ENCODE measurements around the gene POC1A. TPM values are rescaled to one million over a fixed set of nuclear protein-coding genes. Genes with fewer than 3 reads are reported as not detected.
"Not testable (repeated sequence)": the region's sequence is repeated elsewhere in the genome, so short reads cannot be mapped to it uniquely, and the experiment has no call there.

The POC1A gene
- total and polyA plus RNA-seq, 4 experiments from 2014 or later, result 0.36 to 2.4 (median 1.0) TPM

DNA sequence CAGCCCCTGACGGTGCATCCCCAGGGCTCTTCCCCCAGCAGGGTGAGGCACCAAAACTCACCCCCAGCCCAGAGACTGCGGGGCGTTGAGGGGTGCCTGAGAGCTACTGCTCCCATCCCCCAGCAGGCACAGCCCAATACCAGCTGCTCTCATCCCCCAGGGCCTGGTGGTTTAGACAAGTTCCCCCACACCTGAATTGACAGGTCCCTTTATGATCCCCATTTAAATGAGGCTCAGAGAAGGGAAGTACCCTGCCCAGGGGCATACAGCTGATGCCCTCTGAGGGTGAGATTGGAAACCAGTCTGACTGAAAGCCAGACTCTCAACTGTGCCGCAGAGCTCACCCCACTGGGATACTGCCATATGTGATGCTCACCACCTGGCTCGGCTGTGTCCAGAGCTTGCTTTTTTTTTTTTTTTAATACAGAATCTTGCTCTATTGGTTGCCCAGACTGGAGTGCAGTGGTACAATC lies 118.0 kb downstream of the POC1A start:
- peak overlapping the region in 1 of 7 donors; percentile 30 for H3K27ac Mint-ChIP-seq
- CTCF ChIA-PET (ENCODE audit: partially characterized antibody), result interaction anchor here (0.7 to 4.5 kb wide), 12 partner anchors 9 to 181 kb away, joined by 3 to 49 read pairs (median 5); partner anchors contain the start of gene DUSP7
- no peak overlapping the region for H3K4me3 Mint-ChIP-seq
- DNase-seq, result no peak
- H3K27me3 Mint-ChIP-seq, result no peaks in the 10 kb centered on the region
- H3K9me3 Mint-ChIP-seq, result no peaks in the 10 kb centered on the region
- no peaks in the 10 kb centered on the region for H3K4me1 ChIP-seq (ENCODE audit: insufficient read depth, low read length)
- peaks cover 0 to 6% (median 0%) of the 10 kb centered on the region in 4 donors for H3K4me1 Mint-ChIP-seq
- H3K36me3 ChIP-seq (ENCODE audit: insufficient read depth, low read length), result no peaks in the 10 kb centered on the region
- no peaks in the 10 kb centered on the region for H3K36me3 Mint-ChIP-seq
- H3K9me3 ChIP-seq (ENCODE audit: control insufficient read depth in 1 of 2, low read length in 2 of 2), result no peaks in the 10 kb centered on the region
- POLR2A ChIA-PET (ENCODE audit: partially characterized antibody), result interaction anchor here (1.4 to 1.6 kb wide), 3 partner anchors 16 to 21 kb away, joined by 5 to 8 read pairs (median 5); partner anchors contain the start of gene DUSP7
- H3K4me3 ChIP-seq (ENCODE audit: low read length in 2 of 2), result no peak overlapping the region
- no peak overlapping the region for H3K27ac ChIP-seq (ENCODE audit: low read depth, low read length)
- H3K27me3 ChIP-seq (ENCODE audit: insufficient read depth, low read length), result no peaks in the 10 kb centered on the region
- intact Hi-C loops (cut with micrococcal nuclease), result loop anchor here (1.0 kb wide), 1 partner anchor 108 kb away; no protein-coding TSS in a partner anchor

GRCh38 chr3:52034651-52035050 lies 119.6 kb downstream of the POC1A start:
- no peaks in the 10 kb centered on the region for H3K4me1 ChIP-seq (ENCODE audit: insufficient read depth, low read length)
- no peak overlapping the region for H3K4me3 Mint-ChIP-seq
- DNase-seq, result no peak
- H3K9me3 Mint-ChIP-seq, result no peaks in the 10 kb centered on the region
- H3K9me3 ChIP-seq (ENCODE audit: control insufficient read depth in 1 of 2, low read length in 2 of 2), result no peaks in the 10 kb centered on the region
- intact Hi-C loops (cut with micrococcal nuclease), result no loop called here
- peak overlapping the region in 1 of 7 donors; percentile 42 for H3K27ac Mint-ChIP-seq
- ChIA-PET POLR2A (ENCODE audit: partially characterized antibody) (no interaction called here), CTCF (ENCODE audit: partially characterized antibody) (interaction anchor here (4.5 kb wide), 1 partner anchor 20 kb away, joined by 49 read pairs; the partner anchor contains the start of gene DUSP7)
- H3K4me3 ChIP-seq (ENCODE audit: low read length in 2 of 2), result no peak overlapping the region
- H3K27me3 ChIP-seq (ENCODE audit: insufficient read depth, low read length), result no peaks in the 10 kb centered on the region
- no peaks in the 10 kb centered on the region for H3K4me1 Mint-ChIP-seq
- no peak overlapping the region for H3K27ac ChIP-seq (ENCODE audit: low read depth, low read length)
- no peaks in the 10 kb centered on the region for H3K27me3 Mint-ChIP-seq
- H3K36me3 ChIP-seq (ENCODE audit: insufficient read depth, low read length), result no peaks in the 10 kb centered on the region
- H3K36me3 Mint-ChIP-seq, result no peaks in the 10 kb centered on the region

- Mint-ChIP-seq H3K9me3 (no peaks in the 10 kb centered on the region), H3K4me3 (no peak overlapping the region), H3K27me3 (no peaks in the 10 kb centered on the region), H3K27ac (peak overlapping the region in 1 of 7 donors; percentile 42), H3K4me1 (no peaks in the 10 kb centered on the region), H3K36me3 (no peaks in the 10 kb centered on the region)
- Histone ChIP-seq H3K4me1 (ENCODE audit: insufficient read depth, low read length) (no peaks in the 10 kb centered on the region), H3K36me3 (ENCODE audit: insufficient read depth, low read length) (no peaks in the 10 kb centered on the region), H3K27ac (ENCODE audit: low read depth, low read length) (no peak overlapping the region), H3K9me3 (ENCODE audit: control insufficient read depth in 1 of 2, low read length in 2 of 2) (no peaks in the 10 kb centered on the region), H3K27me3 (ENCODE audit: insufficient read depth, low read length) (no peaks in the 10 kb centered on the region), H3K4me3 (ENCODE audit: low read length in 2 of 2) (no peak overlapping the region)
- no peak for DNase-seq
- CTCF ChIA-PET (ENCODE audit: partially characterized antibody), result no interaction called here
- POLR2A ChIA-PET (ENCODE audit: partially characterized antibody), result no interaction called here
- intact Hi-C loops (cut with micrococcal nuclease), result no loop called here
Observed at GRCh38 chr3:52034212-52034611, 120.0 kb downstream of the POC1A start.

DNA sequence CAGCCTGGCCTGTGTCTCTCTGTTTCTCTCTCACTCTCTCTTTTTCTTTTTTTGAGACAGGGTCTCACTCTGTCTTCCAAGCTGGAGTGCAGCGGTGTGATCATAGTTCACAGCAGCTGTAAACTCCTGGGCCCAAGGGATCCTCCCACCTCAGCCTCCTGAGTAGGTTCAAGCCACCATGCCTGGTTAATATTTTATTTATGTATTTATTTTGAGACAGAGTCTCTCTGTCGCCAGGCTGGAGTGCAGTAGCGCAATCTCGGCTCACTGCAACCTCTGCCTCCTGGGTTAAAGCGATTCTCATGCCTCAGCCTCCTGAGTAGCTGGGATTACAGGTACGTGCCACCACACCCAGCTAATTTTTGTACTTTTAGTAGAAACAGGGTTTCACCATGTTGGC lies 120.5 kb downstream of the POC1A start:
- intact Hi-C loops (cut with micrococcal nuclease); POLR2A ChIA-PET (ENCODE audit: partially characterized antibody); H3K4me3 ChIP-seq (ENCODE audit: low read length in 2 of 2); H3K4me3 Mint-ChIP-seq; H3K9me3 Mint-ChIP-seq; H3K4me1 ChIP-seq (ENCODE audit: insufficient read depth, low read length); H3K27me3 Mint-ChIP-seq; DNase-seq; H3K36me3 Mint-ChIP-seq; H3K9me3 ChIP-seq (ENCODE audit: control insufficient read depth in 1 of 2, low read length in 2 of 2); H3K36me3 ChIP-seq (ENCODE audit: insufficient read depth, low read length); H3K27me3 ChIP-seq (ENCODE audit: insufficient read depth, low read length); H3K4me1 Mint-ChIP-seq; H3K27ac ChIP-seq (ENCODE audit: low read depth, low read length): not testable (repeated sequence)
- CTCF ChIA-PET (ENCODE audit: partially characterized antibody), result interaction anchor here (2.9 kb wide), 1 partner anchor 32 kb away, joined by 13 read pairs; no protein-coding TSS in a partner anchor
- H3K27ac Mint-ChIP-seq, result peak overlapping the region in 1 of 7 donors; percentile 62

- Mint-ChIP-seq H3K4me3 (no peak overlapping the region), H3K36me3 (no peaks in the 10 kb centered on the region), H3K4me1 (no peaks in the 10 kb centered on the region), H3K27me3 (no peaks in the 10 kb centered on the region), H3K9me3 (no peaks in the 10 kb centered on the region), H3K27ac (no peak overlapping the region)
- H3K4me1 ChIP-seq (ENCODE audit: insufficient read depth, low read length), result no peaks in the 10 kb centered on the region
- H3K4me3 ChIP-seq (ENCODE audit: low read length in 2 of 2), result no peak overlapping the region
- no peaks in the 10 kb centered on the region for H3K36me3 ChIP-seq (ENCODE audit: insufficient read depth, low read length)
- no peak overlapping the region for H3K27ac ChIP-seq (ENCODE audit: low read depth, low read length)
- no peak for DNase-seq
- intact Hi-C loops (cut with micrococcal nuclease), result no loop called here
- CTCF ChIA-PET (ENCODE audit: partially characterized antibody), result interaction anchor here (2.9 kb wide), 1 partner anchor 31 kb away, joined by 13 read pairs; no protein-coding TSS in a partner anchor
- H3K27me3 ChIP-seq (ENCODE audit: insufficient read depth, low read length), result no peaks in the 10 kb centered on the region
- POLR2A ChIA-PET (ENCODE audit: partially characterized antibody), result interaction anchor here (0.6 kb wide), 1 partner anchor 245 kb away, joined by 3 read pairs; no protein-coding TSS in a partner anchor
- no peaks in the 10 kb centered on the region for H3K9me3 ChIP-seq (ENCODE audit: control insufficient read depth in 1 of 2, low read length in 2 of 2)
Observed at GRCh38 chr3:52032702-52033408, 121.4 kb downstream of the POC1A start.

- H3K27me3 ChIP-seq (ENCODE audit: insufficient read depth, low read length), result no peaks in the 10 kb centered on the region
- no peaks in the 10 kb centered on the region for H3K9me3 Mint-ChIP-seq
- H3K27me3 Mint-ChIP-seq, result no peaks in the 10 kb centered on the region
- no peaks in the 10 kb centered on the region for H3K9me3 ChIP-seq (ENCODE audit: control insufficient read depth in 1 of 2, low read length in 2 of 2)
- no peak overlapping the region for H3K4me3 Mint-ChIP-seq
- peak overlapping the region in 1 of 7 donors; percentile 68 for H3K27ac Mint-ChIP-seq
- H3K36me3 ChIP-seq (ENCODE audit: insufficient read depth, low read length), result no peaks in the 10 kb centered on the region
- intact Hi-C loops (cut with micrococcal nuclease), result no loop called here
- H3K36me3 Mint-ChIP-seq, result no peaks in the 10 kb centered on the region
- no peaks in the 10 kb centered on the region for H3K4me1 ChIP-seq (ENCODE audit: insufficient read depth, low read length)
- H3K27ac ChIP-seq (ENCODE audit: low read depth, low read length), result no peak overlapping the region
- H3K4me1 Mint-ChIP-seq, result no peaks in the 10 kb centered on the region
- H3K4me3 ChIP-seq (ENCODE audit: low read length in 2 of 2), result no peak overlapping the region
- no peak for DNase-seq
- ChIA-PET POLR2A (ENCODE audit: partially characterized antibody) (no interaction called here), CTCF (ENCODE audit: partially characterized antibody) (interaction anchor here (2.9 kb wide), 1 partner anchor 30 kb away, joined by 13 read pairs; no protein-coding TSS in a partner anchor)
Observed at GRCh38 chr3:52031896-52032295, 122.3 kb downstream of the POC1A start.

GRCh38 chr3:52030714-52031310 lies 123.4 kb downstream of the POC1A start:
- peak overlapping the region in 1 of 7 donors; percentile 59 for H3K27ac Mint-ChIP-seq
- intact Hi-C loops (cut with micrococcal nuclease), result no loop called here

More at GRCh38 chr3:52030714-52031310, 123.4 kb downstream of the POC1A start:
- H3K4me3 ChIP-seq (ENCODE audit: low read length in 2 of 2), result no peak overlapping the region
- no peaks in the 10 kb centered on the region for H3K27me3 ChIP-seq (ENCODE audit: insufficient read depth, low read length)
- no peaks in the 10 kb centered on the region for H3K27me3 Mint-ChIP-seq
- H3K36me3 ChIP-seq (ENCODE audit: insufficient read depth, low read length), result no peaks in the 10 kb centered on the region
- H3K4me3 Mint-ChIP-seq, result no peak overlapping the region
- no peak for DNase-seq
- H3K4me1 Mint-ChIP-seq, result peaks cover 0 to 5% (median 0%) of the 10 kb centered on the region in 4 donors
- H3K36me3 Mint-ChIP-seq, result no peaks in the 10 kb centered on the region
- H3K4me1 ChIP-seq (ENCODE audit: insufficient read depth, low read length), result no peaks in the 10 kb centered on the region
- H3K9me3 Mint-ChIP-seq, result no peaks in the 10 kb centered on the region
- H3K27ac ChIP-seq (ENCODE audit: low read depth, low read length), result no peak overlapping the region
- H3K9me3 ChIP-seq (ENCODE audit: control insufficient read depth in 1 of 2, low read length in 2 of 2), result no peaks in the 10 kb centered on the region
- ChIA-PET CTCF (ENCODE audit: partially characterized antibody) (interaction anchor here (2.9 kb wide), 1 partner anchor 29 kb away, joined by 13 read pairs; no protein-coding TSS in a partner anchor), POLR2A (ENCODE audit: partially characterized antibody) (interaction anchor here (1.6 kb wide), 1 partner anchor 9 kb away, joined by 3 read pairs; no protein-coding TSS in a partner anchor)

Measured in CD4-positive, alpha-beta memory T cell (primary cell).